MG63 (cell line): ENCODE data around the gene CD2AP. TPM values are rescaled to one million over a fixed set of nuclear protein-coding genes. Genes with fewer than 3 reads are reported as not detected.
A peak's percentile ranks its signal among the peaks of the same experiment; 100 is the strongest.

Source experiments
- DNase-seq: peaks from one replicate; pipeline ENCODE4 v3.0.0-alpha.2; 2020
- H3K27me3 ChIP-seq: fragments of 250-450 bp; sonication (Bioruptor Pico); 2 replicates; pipeline ENCODE4 v1.5.1; 2020; ENCODE audit warnings: mild to moderate bottlenecking, moderate library complexity
- H3K36me3 ChIP-seq: fragments of 250-450 bp; sonication (Bioruptor Pico); 2 replicates; pipeline ENCODE4 v1.5.1; 2020; ENCODE audit warnings: mild to moderate bottlenecking, moderate library complexity
- H3K4me3 ChIP-seq: fragments of 250-450 bp; sonication (Bioruptor Pico); 2 replicates; pipeline ENCODE4 v1.5.1; 2020; ENCODE audit warnings: mild to moderate bottlenecking, moderate library complexity
- H3K9me3 ChIP-seq: fragments of 250-450 bp; sonication (Bioruptor Pico); 2 replicates; pipeline ENCODE4 v1.5.1; 2020; ENCODE audit warnings: mild to moderate bottlenecking, moderate library complexity
- total RNA-seq: library from RNA; depleted of rRNA; stranded (reverse); fragments of >200 nt; shearing (Covaris generic); gene quantifications from 2 replicates; pipeline ENCODE4 v1.2.3, GENCODE V29; 2014; ENCODE audit warnings: low replicate concordance

The CD2AP gene
- total RNA-seq, 1 experiment from 2014 or later = 14.2 TPM

GRCh38 chr6:47571488-47571887 is 93.9 kb downstream of the CD2AP start:
- Histone ChIP-seq H3K9me3 (no peaks in the 10 kb centered on the region), H3K36me3 (no peaks in the 10 kb centered on the region), H3K4me3 (no peak overlapping the region), H3K27me3 (no peaks in the 10 kb centered on the region)
- DNase-seq = no peak

GRCh38 chr6:47573109-47573508 is 95.5 kb downstream of the CD2AP start:
- no peaks in the 10 kb centered on the region for H3K36me3 ChIP-seq
- H3K9me3 ChIP-seq = no peaks in the 10 kb centered on the region
- no peak for DNase-seq
- no peaks in the 10 kb centered on the region for H3K27me3 ChIP-seq
- H3K4me3 ChIP-seq = no peak overlapping the region

- no peak overlapping the region for H3K4me3 ChIP-seq
- no peaks in the 10 kb centered on the region for H3K27me3 ChIP-seq
- no peak for DNase-seq
- no peaks in the 10 kb centered on the region; the same call in 1 of the 2 replicates for H3K36me3 ChIP-seq
- no peaks in the 10 kb centered on the region for H3K9me3 ChIP-seq
Measured at GRCh38 chr6:47574789-47575188, 97.2 kb downstream of the CD2AP start.

GRCh38 chr6:47579040-47579439 is 101.5 kb downstream of the CD2AP start:
- peak; percentile 19 for DNase-seq
- H3K27me3 ChIP-seq = no peaks in the 10 kb centered on the region
- H3K4me3 ChIP-seq = no peak overlapping the region
- H3K36me3 ChIP-seq = peaks cover 3% of the 10 kb centered on the region
- H3K9me3 ChIP-seq = no peaks in the 10 kb centered on the region

- peaks cover 3% of the 10 kb centered on the region for H3K36me3 ChIP-seq
- H3K4me3 ChIP-seq = no peak overlapping the region
- no peak for DNase-seq
- H3K27me3 ChIP-seq = no peaks in the 10 kb centered on the region
- no peaks in the 10 kb centered on the region for H3K9me3 ChIP-seq
Measured at GRCh38 chr6:47581591-47581990, 104.0 kb downstream of the CD2AP start.

GRCh38 chr6:47587493-47587892 is 109.9 kb downstream of the CD2AP start:
- no peak overlapping the region for H3K4me3 ChIP-seq
- DNase-seq = no peak
- no peaks in the 10 kb centered on the region for H3K27me3 ChIP-seq
- no peaks in the 10 kb centered on the region for H3K9me3 ChIP-seq
- peaks cover 3% of the 10 kb centered on the region for H3K36me3 ChIP-seq

- Histone ChIP-seq H3K36me3 (0 out of 2 replicates have a peak, but pooled peaks cover 6% of the 10 kb centered on the region), H3K9me3 (no peaks in the 10 kb centered on the region), H3K27me3 (no peaks in the 10 kb centered on the region), H3K4me3 (no peak overlapping the region)
- no peak for DNase-seq
Measured at GRCh38 chr6:47592131-47592840, 114.7 kb downstream of the CD2AP start.

GRCh38 chr6:47593979-47594378 is 116.4 kb downstream of the CD2AP start:
- no peak for DNase-seq
- Histone ChIP-seq H3K27me3 (no peaks in the 10 kb centered on the region), H3K4me3 (no peak overlapping the region), H3K36me3 (0 out of 2 replicates have a peak, but pooled peaks cover 6% of the 10 kb centered on the region), H3K9me3 (no peaks in the 10 kb centered on the region)

- H3K36me3 ChIP-seq = 0 out of 2 replicates have a peak, but pooled peaks cover 6% of the 10 kb centered on the region
- DNase-seq = no peak
- no peaks in the 10 kb centered on the region for H3K9me3 ChIP-seq
- no peaks in the 10 kb centered on the region for H3K27me3 ChIP-seq
- H3K4me3 ChIP-seq = no peak overlapping the region
Measured at GRCh38 chr6:47595785-47596184, 118.2 kb downstream of the CD2AP start.

- Histone ChIP-seq H3K36me3 (0 out of 2 replicates have a peak, but pooled peaks cover 6% of the 10 kb centered on the region), H3K4me3 (no peak overlapping the region), H3K9me3 (no peaks in the 10 kb centered on the region), H3K27me3 (no peaks in the 10 kb centered on the region)
- DNase-seq = no peak
Measured at GRCh38 chr6:47598367-47598766, 120.8 kb downstream of the CD2AP start.

GRCh38 chr6:47599512-47599911 is 121.9 kb downstream of the CD2AP start:
- Histone ChIP-seq H3K4me3 (no peak overlapping the region), H3K36me3 (0 out of 2 replicates have a peak, but pooled peaks cover 6% of the 10 kb centered on the region), H3K9me3 (no peaks in the 10 kb centered on the region), H3K27me3 (no peaks in the 10 kb centered on the region)
- DNase-seq = no peak

GRCh38 chr6:47603227-47603626 is 125.6 kb downstream of the CD2AP start:
- no peaks in the 10 kb centered on the region for H3K9me3 ChIP-seq
- no peak overlapping the region for H3K4me3 ChIP-seq
- H3K27me3 ChIP-seq = no peaks in the 10 kb centered on the region
- no peaks in the 10 kb centered on the region for H3K36me3 ChIP-seq
- no peak for DNase-seq

- H3K9me3 ChIP-seq = no peaks in the 10 kb centered on the region
- DNase-seq = no peak
- no peaks in the 10 kb centered on the region for H3K27me3 ChIP-seq
- H3K4me3 ChIP-seq = no peak overlapping the region
- no peaks in the 10 kb centered on the region; the same call in 1 of the 2 replicates for H3K36me3 ChIP-seq
Measured at GRCh38 chr6:47603995-47604394, 126.4 kb downstream of the CD2AP start.

GRCh38 chr6:47621838-47622449 is 144.4 kb downstream of the CD2AP start:
- no peaks in the 10 kb centered on the region; the same call in 1 of the 2 replicates for H3K36me3 ChIP-seq
- no peak overlapping the region for H3K4me3 ChIP-seq
- DNase-seq = no peak
- peaks cover 3% of the 10 kb centered on the region for H3K9me3 ChIP-seq
- no peaks in the 10 kb centered on the region for H3K27me3 ChIP-seq

- no peaks in the 10 kb centered on the region for H3K36me3 ChIP-seq
Measured at GRCh38 chr6:47626782-47627181, 149.2 kb downstream of the CD2AP start.

GRCh38 chr6:47628448-47629272 is 151.1 kb downstream of the CD2AP start:
- no peaks in the 10 kb centered on the region for H3K9me3 ChIP-seq
- H3K4me3 ChIP-seq = no peak overlapping the region
- no peaks in the 10 kb centered on the region for H3K36me3 ChIP-seq
- no peaks in the 10 kb centered on the region for H3K27me3 ChIP-seq
- DNase-seq = no peak

More at GRCh38 chr6:47626782-47627181, 149.2 kb downstream of the CD2AP start:
- no peak for DNase-seq
- Histone ChIP-seq H3K4me3 (no peak overlapping the region), H3K9me3 (no peaks in the 10 kb centered on the region), H3K27me3 (no peaks in the 10 kb centered on the region)

- DNase-seq = no peak
- no peaks in the 10 kb centered on the region for H3K9me3 ChIP-seq
- H3K4me3 ChIP-seq = no peak overlapping the region
- H3K27me3 ChIP-seq = no peaks in the 10 kb centered on the region
- no peaks in the 10 kb centered on the region for H3K36me3 ChIP-seq
Measured at GRCh38 chr6:47629954-47630353, 152.4 kb downstream of the CD2AP start.
